Measurements from ENCODE around the gene PURA. TPM values are rescaled to one million over a fixed set of nuclear protein-coding genes. Genes with fewer than 3 reads are reported as not detected.

The PURA gene
- total RNA-seq (10 to 100 TPM; 31.2 to 36.2 TPM), polyA plus RNA-seq (1 to 10 TPM; 2.5 to 4.7 TPM)

- CTCF ChIA-PET (ENCODE audit: partially characterized antibody), result interaction anchor here (1.7 to 12.7 kb wide), 3 partner anchors 8 to 30 kb away, joined by 6 to 148 read pairs (median 8); no protein-coding TSS in a partner anchor
- H3K4me3 ChIP-seq (ENCODE audit: low read length in 2 of 2), result peak within 1 kb of the TSS; percentile 76 to 88
Measured at GRCh38 chr5:140113699-140114263, at the start of gene PURA. Gene PURA, plus strand, starts transcription at chr5:140114109. Its CDS starts 73 bp downstream, at chr5:140114182.

GRCh38 chr5:140072812-140073211, 41.1 kb upstream of the PURA start:
- H3K27ac ChIP-seq (ENCODE audit: low read depth, low read length), result no peak overlapping the region
- H3K9me3 ChIP-seq (ENCODE audit: control insufficient read depth in 1 of 2, low read length in 2 of 2), result no peaks in the 10 kb centered on the region
- Mint-ChIP-seq H3K27ac (no peak overlapping the region), H3K4me1 (no peaks in the 10 kb centered on the region), H3K9me3 (no peaks in the 10 kb centered on the region), H3K27me3 (peaks cover 11 to 12% of the 10 kb centered on the region in 2 donors), H3K4me3 (no peak overlapping the region), H3K36me3 (no peaks in the 10 kb centered on the region)
- intact Hi-C loops (cut with micrococcal nuclease), result loop anchor here (1.0 to 5.0 kb wide), 4 partner anchors 34 to 84 kb away; no protein-coding TSS in a partner anchor
- no peak overlapping the region for H3K4me3 ChIP-seq (ENCODE audit: low read length in 2 of 2)
- DNase-seq, result no peak
- no peaks in the 10 kb centered on the region for H3K36me3 ChIP-seq (ENCODE audit: insufficient read depth, low read length)
- no peaks in the 10 kb centered on the region for H3K4me1 ChIP-seq (ENCODE audit: insufficient read depth, low read length)
- peaks cover 7% of the 10 kb centered on the region for H3K27me3 ChIP-seq (ENCODE audit: insufficient read depth, low read length)
- POLR2A ChIA-PET (ENCODE audit: partially characterized antibody), result interaction anchor here (0.5 to 1.1 kb wide), 4 partner anchors 35 to 85 kb away, joined by 3 to 4 read pairs (median 3); no protein-coding TSS in a partner anchor
- CTCF ChIA-PET (ENCODE audit: partially characterized antibody), result interaction anchor here (0.8 to 9.4 kb wide), 21 partner anchors 8 to 286 kb away, joined by 3 to 257 read pairs (median 5); no protein-coding TSS in a partner anchor

More at GRCh38 chr5:140113699-140114263, at the start of gene PURA:
- peak; percentile 97 to 98 (median 98) for DNase-seq
- POLR2A ChIA-PET (ENCODE audit: partially characterized antibody), result interaction anchor here (0.6 to 4.0 kb wide), 11 partner anchors 7 to 1570 kb away, joined by 3 to 33 read pairs (median 4); partner anchors contain the start of genes ANKHD1, IK and NDUFA2
- Histone ChIP-seq H3K9me3 (ENCODE audit: control insufficient read depth in 1 of 2, low read length in 2 of 2) (no peaks in the 10 kb centered on the region), H3K4me1 (ENCODE audit: insufficient read depth, low read length) (peaks cover 79% of the 10 kb centered on the region), H3K27me3 (ENCODE audit: insufficient read depth, low read length) (no peaks in the 10 kb centered on the region), H3K27ac (ENCODE audit: low read depth, low read length) (peak within 1 kb of the TSS; percentile 80), H3K36me3 (ENCODE audit: insufficient read depth, low read length) (no peaks in the 10 kb centered on the region)
- intact Hi-C loops (cut with micrococcal nuclease), result loop anchor here (1.0 to 10.0 kb wide), 7 partner anchors 31 to 1779 kb away; partner anchors contain the start of genes ANKHD1, APBB3, CDC25C and CYSTM1
- Mint-ChIP-seq H3K27me3 (no peaks in the 10 kb centered on the region), H3K9me3 (no peaks in the 10 kb centered on the region), H3K27ac (peak within 1 kb of the TSS; percentile 93 to 98 (median 97)), H3K36me3 (peaks cover 0 to 6% of the 10 kb centered on the region in 2 donors), H3K4me3 (peak within 1 kb of the TSS; percentile 94 to 100 (median 96)), H3K4me1 (peaks cover 43 to 81% (median 67%) of the 10 kb centered on the region in 4 donors)

- Mint-ChIP-seq H3K4me1 (no peaks in the 10 kb centered on the region), H3K27me3 (peaks cover 8 to 13% of the 10 kb centered on the region in 2 donors), H3K36me3 (no peaks in the 10 kb centered on the region), H3K4me3 (no peak overlapping the region), H3K27ac (no peak overlapping the region), H3K9me3 (no peaks in the 10 kb centered on the region)
- no peaks in the 10 kb centered on the region for H3K4me1 ChIP-seq (ENCODE audit: insufficient read depth, low read length)
- peak in 4 of 5 donors; percentile 41 to 53 (median 50) for DNase-seq
- ChIA-PET CTCF (ENCODE audit: partially characterized antibody) (interaction anchor here (0.9 to 9.4 kb wide), 19 partner anchors 8 to 286 kb away, joined by 3 to 257 read pairs (median 5); no protein-coding TSS in a partner anchor), POLR2A (ENCODE audit: partially characterized antibody) (interaction anchor here (0.6 to 1.1 kb wide), 3 partner anchors 34 to 51 kb away, joined by 3 read pairs; no protein-coding TSS in a partner anchor)
- no peak overlapping the region for H3K4me3 ChIP-seq (ENCODE audit: low read length in 2 of 2)
- peaks cover 7% of the 10 kb centered on the region for H3K27me3 ChIP-seq (ENCODE audit: insufficient read depth, low read length)
- no peaks in the 10 kb centered on the region for H3K9me3 ChIP-seq (ENCODE audit: control insufficient read depth in 1 of 2, low read length in 2 of 2)
- intact Hi-C loops (cut with micrococcal nuclease), result loop anchor here (1.0 to 5.0 kb wide), 4 partner anchors 34 to 84 kb away; no protein-coding TSS in a partner anchor
- no peak overlapping the region for H3K27ac ChIP-seq (ENCODE audit: low read depth, low read length)
- H3K36me3 ChIP-seq (ENCODE audit: insufficient read depth, low read length), result no peaks in the 10 kb centered on the region
Measured at GRCh38 chr5:140073296-140073695, 40.6 kb upstream of the PURA start.

GRCh38 chr5:140075371-140075770, 38.5 kb upstream of the PURA start:
- Mint-ChIP-seq H3K4me3 (no peak overlapping the region), H3K36me3 (no peaks in the 10 kb centered on the region), H3K9me3 (no peaks in the 10 kb centered on the region), H3K27ac (no peak overlapping the region), H3K4me1 (no peaks in the 10 kb centered on the region), H3K27me3 (peaks cover 13 to 16% of the 10 kb centered on the region in 2 donors)
- Histone ChIP-seq H3K9me3 (ENCODE audit: control insufficient read depth in 1 of 2, low read length in 2 of 2) (no peaks in the 10 kb centered on the region), H3K4me1 (ENCODE audit: insufficient read depth, low read length) (no peaks in the 10 kb centered on the region), H3K4me3 (ENCODE audit: low read length in 2 of 2) (no peak overlapping the region), H3K36me3 (ENCODE audit: insufficient read depth, low read length) (no peaks in the 10 kb centered on the region), H3K27ac (ENCODE audit: low read depth, low read length) (no peak overlapping the region), H3K27me3 (ENCODE audit: insufficient read depth, low read length) (peaks cover 7% of the 10 kb centered on the region)
- CTCF ChIA-PET (ENCODE audit: partially characterized antibody), result interaction anchor here (8.3 to 9.4 kb wide), 2 partner anchors 67 to 80 kb away, joined by 175 to 257 read pairs; no protein-coding TSS in a partner anchor
- no peak for DNase-seq
- POLR2A ChIA-PET (ENCODE audit: partially characterized antibody), result no interaction called here
- intact Hi-C loops (cut with micrococcal nuclease), result no loop called here

- Mint-ChIP-seq H3K36me3 (no peaks in the 10 kb centered on the region), H3K27ac (no peak overlapping the region), H3K4me1 (no peaks in the 10 kb centered on the region), H3K9me3 (no peaks in the 10 kb centered on the region), H3K27me3 (peaks cover 15 to 19% of the 10 kb centered on the region in 2 donors), H3K4me3 (no peak overlapping the region)
- Histone ChIP-seq H3K27me3 (ENCODE audit: insufficient read depth, low read length) (peaks cover 7% of the 10 kb centered on the region), H3K4me3 (ENCODE audit: low read length in 2 of 2) (no peak overlapping the region), H3K36me3 (ENCODE audit: insufficient read depth, low read length) (no peaks in the 10 kb centered on the region), H3K9me3 (ENCODE audit: control insufficient read depth in 1 of 2, low read length in 2 of 2) (no peaks in the 10 kb centered on the region), H3K4me1 (ENCODE audit: insufficient read depth, low read length) (no peaks in the 10 kb centered on the region), H3K27ac (ENCODE audit: low read depth, low read length) (no peak overlapping the region)
- intact Hi-C loops (cut with micrococcal nuclease), result no loop called here
- DNase-seq, result no peak
- ChIA-PET CTCF (ENCODE audit: partially characterized antibody) (interaction anchor here (8.3 to 9.4 kb wide), 2 partner anchors 66 to 79 kb away, joined by 175 to 257 read pairs; no protein-coding TSS in a partner anchor), POLR2A (ENCODE audit: partially characterized antibody) (no interaction called here)
Measured at GRCh38 chr5:140076142-140076541, 37.8 kb upstream of the PURA start.

GRCh38 chr5:140076788-140077187, 37.1 kb upstream of the PURA start:
- H3K4me3 ChIP-seq (ENCODE audit: low read length in 2 of 2), result no peak overlapping the region
- POLR2A ChIA-PET (ENCODE audit: partially characterized antibody), result interaction anchor here (0.8 kb wide), 1 partner anchor 32 kb away, joined by 3 read pairs; no protein-coding TSS in a partner anchor
- peaks cover 7% of the 10 kb centered on the region for H3K27me3 ChIP-seq (ENCODE audit: insufficient read depth, low read length)
- H3K4me3 Mint-ChIP-seq, result no peak overlapping the region
- no peaks in the 10 kb centered on the region for H3K9me3 Mint-ChIP-seq
- no peak overlapping the region for H3K27ac ChIP-seq (ENCODE audit: low read depth, low read length)
- CTCF ChIA-PET (ENCODE audit: partially characterized antibody), result interaction anchor here (8.3 to 9.4 kb wide), 2 partner anchors 65 to 78 kb away, joined by 175 to 257 read pairs; no protein-coding TSS in a partner anchor
- H3K36me3 Mint-ChIP-seq, result no peaks in the 10 kb centered on the region
- H3K27me3 Mint-ChIP-seq, result peaks cover 15 to 19% of the 10 kb centered on the region in 2 donors
- H3K27ac Mint-ChIP-seq, result no peak overlapping the region
- H3K4me1 Mint-ChIP-seq, result no peaks in the 10 kb centered on the region
- intact Hi-C loops (cut with micrococcal nuclease), result no loop called here
- H3K36me3 ChIP-seq (ENCODE audit: insufficient read depth, low read length), result no peaks in the 10 kb centered on the region
- H3K4me1 ChIP-seq (ENCODE audit: insufficient read depth, low read length), result no peaks in the 10 kb centered on the region
- H3K9me3 ChIP-seq (ENCODE audit: control insufficient read depth in 1 of 2, low read length in 2 of 2), result no peaks in the 10 kb centered on the region
- no peak for DNase-seq

- Histone ChIP-seq H3K4me1 (ENCODE audit: insufficient read depth, low read length) (no peaks in the 10 kb centered on the region), H3K9me3 (ENCODE audit: control insufficient read depth in 1 of 2, low read length in 2 of 2) (no peaks in the 10 kb centered on the region), H3K4me3 (ENCODE audit: low read length in 2 of 2) (no peak overlapping the region), H3K27ac (ENCODE audit: low read depth, low read length) (no peak overlapping the region), H3K27me3 (ENCODE audit: insufficient read depth, low read length) (no peaks in the 10 kb centered on the region), H3K36me3 (ENCODE audit: insufficient read depth, low read length) (no peaks in the 10 kb centered on the region)
- no peak for DNase-seq
- no peaks in the 10 kb centered on the region for H3K4me1 Mint-ChIP-seq
- peaks cover 11 to 21% of the 10 kb centered on the region in 2 donors for H3K27me3 Mint-ChIP-seq
- no peak overlapping the region for H3K27ac Mint-ChIP-seq
- no peak overlapping the region for H3K4me3 Mint-ChIP-seq
- no peaks in the 10 kb centered on the region for H3K36me3 Mint-ChIP-seq
- no peaks in the 10 kb centered on the region for H3K9me3 Mint-ChIP-seq
- ChIA-PET POLR2A (ENCODE audit: partially characterized antibody) (no interaction called here), CTCF (ENCODE audit: partially characterized antibody) (interaction anchor here (1.0 to 1.4 kb wide), 2 partner anchors 10 to 61 kb away, joined by 3 read pairs; no protein-coding TSS in a partner anchor)
- intact Hi-C loops (cut with micrococcal nuclease), result no loop called here
Measured at GRCh38 chr5:140083120-140083519, 30.8 kb upstream of the PURA start.
